RWPE2 (cell line): ENCODE measurements around the gene PTGES2.

Experiments
- ATAC-seq: fragments of 200-7000 bp; cut with Tn5 transposase; 3 replicates; pipeline ENCODE4 v1.9.1; 2021; ENCODE audit warnings: low read depth
- DNase-seq: peaks from one replicate; pipeline ENCODE4 v3.0.0-alpha.2; 2020; ENCODE audit warnings: low spot score
- H3K27ac ChIP-seq: fragments of 450-650 bp; 2 replicates; pipeline ENCODE4 v1.5.1; 2017; ENCODE audit warnings: mild to moderate bottlenecking; ENCODE audit not compliant: poor library complexity, severe bottlenecking
- H3K27me3 ChIP-seq: fragments of 250-450 bp; sonication (Bioruptor Pico); 2 replicates; pipeline ENCODE4 v1.5.1; 2021; ENCODE audit warnings: mild to moderate bottlenecking, moderate library complexity; ENCODE audit not compliant: insufficient read depth, poor library complexity, severe bottlenecking
- H3K36me3 ChIP-seq: fragments of 250-450 bp; sonication (Bioruptor Pico); 2 replicates; pipeline ENCODE4 v1.5.1; 2020; ENCODE audit warnings: low read depth, mild to moderate bottlenecking, moderate library complexity
- H3K4me1 ChIP-seq: fragments of 250-450 bp; sonication (Bioruptor Pico); 2 replicates; pipeline ENCODE4 v1.5.1; 2021; ENCODE audit warnings: mild to moderate bottlenecking, moderate library complexity; ENCODE audit not compliant: insufficient read depth, poor library complexity, severe bottlenecking
- H3K4me3 ChIP-seq: fragments of 250-450 bp; sonication (Bioruptor Pico); 2 replicates; pipeline ENCODE4 v1.5.1; 2021; ENCODE audit warnings: mild to moderate bottlenecking, moderate library complexity; ENCODE audit not compliant: severe bottlenecking
- H3K9me3 ChIP-seq: fragments of 250-450 bp; sonication (Bioruptor Pico); 2 replicates; pipeline ENCODE4 v1.5.1; 2021; ENCODE audit warnings: mild to moderate bottlenecking, moderate library complexity; ENCODE audit not compliant: severe bottlenecking
- CTCF ChIP-seq: fragments of 450-650 bp; IDR thresholded peaks from one replicate; pipeline ENCODE4 v1.5.1; 2017; ENCODE audit warnings: mild to moderate bottlenecking, moderate library complexity; ENCODE audit not compliant: poor library complexity, severe bottlenecking

Gene PTGES2

GRCh38 chr9:128106181-128106939 lies 21.2 kb downstream of the PTGES2 start:
- H3K4me1 ChIP-seq: no peaks in the 10 kb centered on the region
- no peak for DNase-seq
- peaks cover 49% of the 10 kb centered on the region for H3K36me3 ChIP-seq
- ATAC-seq: no peak
- H3K27ac ChIP-seq: no peak overlapping the region
- H3K4me3 ChIP-seq: no peak overlapping the region
- H3K9me3 ChIP-seq: no peaks in the 10 kb centered on the region
- no peaks in the 10 kb centered on the region for H3K27me3 ChIP-seq
- no peak for TF ChIP-seq CTCF

GRCh38 chr9:128105538-128106175 lies 21.9 kb downstream of the PTGES2 start:
- no peak for TF ChIP-seq CTCF
- H3K27ac ChIP-seq: no peak overlapping the region
- ATAC-seq (no peak), DNase-seq (no peak)
- no peaks in the 10 kb centered on the region for H3K9me3 ChIP-seq
- H3K4me3 ChIP-seq: no peak overlapping the region
- peaks cover 56% of the 10 kb centered on the region for H3K36me3 ChIP-seq
- H3K4me1 ChIP-seq: no peaks in the 10 kb centered on the region
- H3K27me3 ChIP-seq: no peaks in the 10 kb centered on the region

GRCh38 chr9:128104171-128104618 lies 23.3 kb downstream of the PTGES2 start:
- Histone ChIP-seq H3K36me3 (peaks cover 56% of the 10 kb centered on the region), H3K9me3 (no peaks in the 10 kb centered on the region), H3K4me3 (no peak overlapping the region), H3K27me3 (no peaks in the 10 kb centered on the region), H3K27ac (no peak overlapping the region), H3K4me1 (peaks cover 9% of the 10 kb centered on the region)
- no peak for TF ChIP-seq CTCF
- ATAC-seq (no peak), DNase-seq (no peak)

GRCh38 chr9:128103589-128103962 lies 24.0 kb downstream of the PTGES2 start:
- Histone ChIP-seq H3K27me3 (no peaks in the 10 kb centered on the region), H3K4me3 (no peak overlapping the region), H3K27ac (no peak overlapping the region), H3K4me1 (peaks cover 10% of the 10 kb centered on the region), H3K9me3 (no peaks in the 10 kb centered on the region), H3K36me3 (peaks cover 56% of the 10 kb centered on the region)
- TF ChIP-seq CTCF: peak; percentile 19
- DNase-seq (no peak), ATAC-seq (no peak)
